Activated naive CD4-positive, alpha-beta T cell treated with anti-CD3 and anti-CD28 coated beads for 36 hours (primary cell): ENCODE results near the gene TMSB15C. TPM values are rescaled to one million over a fixed set of nuclear protein-coding genes. Genes with fewer than 3 reads are reported as not detected.
"Not testable (repeated sequence)": the region's sequence is repeated elsewhere in the genome, so short reads cannot be mapped to it uniquely, and the experiment has no call there.

ENCODE experiments used
- CTCF ChIA-PET: fragments of 350-600 bp; sonication (Branson Sonifier 250); formaldehyde crosslinking; loops from one replicate; lab custom pipeline; 2021; ENCODE audit warnings: antibody characterized with exemption; lab: Charles Lee
- DNase-seq: peaks from one replicate; pipeline ENCODE4 v3.0.0-alpha.2; 2020
- H3K27ac Mint-ChIP-seq: one replicate; pipeline ENCODE4 v1.8.0; 2021; ENCODE audit warnings: mild to moderate bottlenecking, mixed read lengths
- H3K27me3 Mint-ChIP-seq: one replicate; pipeline ENCODE4 v1.8.0; 2021; ENCODE audit warnings: low read depth, mixed read lengths
- H3K36me3 Mint-ChIP-seq: one replicate; pipeline ENCODE4 v1.8.0; 2021; ENCODE audit warnings: low read depth, mixed read lengths
- H3K4me1 Mint-ChIP-seq: one replicate; pipeline ENCODE4 v1.8.0; 2021; ENCODE audit warnings: low read depth, mixed read lengths
- H3K4me3 Mint-ChIP-seq: one replicate; pipeline ENCODE4 v1.8.0; 2021; ENCODE audit warnings: mild to moderate bottlenecking, moderate library complexity, mixed read lengths
- H3K9me3 Mint-ChIP-seq: one replicate; pipeline ENCODE4 v1.8.0; 2021; ENCODE audit warnings: mixed read lengths
- intact Hi-C: fragments of 100-400 bp; cut with micrococcal nuclease; formaldehyde crosslinking; loops from one replicate; pipeline ENCODE4 v1.15.1; 2023
- total RNA-seq, 2 experiments: library from RNA; stranded (reverse); gene quantifications; one replicate each; pipeline ENCODE4 v1.2.3, GENCODE V29; 2021

Gene TMSB15C
- total RNA-seq = 1 to 10 TPM; 2.1 TPM

DNA sequence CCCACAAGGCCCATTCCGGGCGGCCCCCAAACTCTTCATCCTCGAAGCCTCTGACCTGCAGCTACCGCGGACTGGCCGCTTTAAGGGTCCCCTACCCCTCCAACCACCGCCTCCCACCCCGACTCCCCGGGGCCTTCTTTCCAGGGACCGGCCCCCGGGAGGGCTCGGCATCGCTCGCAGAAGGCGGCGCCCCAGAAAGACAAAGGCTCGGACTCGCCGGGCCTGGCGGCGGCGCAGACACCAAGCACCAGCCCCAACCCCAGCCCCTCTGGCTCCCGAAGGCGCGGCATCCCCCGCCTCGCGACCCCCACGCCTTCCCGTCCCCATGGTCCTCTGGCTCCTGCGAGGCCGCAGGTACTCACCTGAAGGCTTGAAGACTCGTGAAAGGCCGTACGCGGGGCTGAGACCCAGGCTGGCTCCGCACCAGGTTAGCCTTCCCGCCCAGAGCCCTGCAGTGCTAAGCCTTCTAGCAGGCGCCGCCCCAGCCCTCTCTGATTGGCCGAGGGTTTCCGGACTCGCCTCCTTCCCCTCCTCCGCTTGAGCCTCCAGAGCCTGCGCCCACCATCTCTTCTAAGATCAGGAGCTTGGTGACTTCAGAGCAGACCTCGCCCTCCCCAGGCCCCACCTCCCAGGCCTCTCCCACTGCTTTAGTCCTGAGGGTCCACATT, at the start of gene TMSB15C:
Gene TMSB15C, minus strand, starts transcription at position 459 of the 668 bp plus-strand sequence.
- DNase-seq, intact Hi-C loops, H3K27ac Mint-ChIP-seq, H3K4me1 Mint-ChIP-seq, H3K9me3 Mint-ChIP-seq, H3K4me3 Mint-ChIP-seq, H3K27me3 Mint-ChIP-seq, CTCF ChIA-PET, H3K36me3 Mint-ChIP-seq: not testable (repeated sequence)

DNA sequence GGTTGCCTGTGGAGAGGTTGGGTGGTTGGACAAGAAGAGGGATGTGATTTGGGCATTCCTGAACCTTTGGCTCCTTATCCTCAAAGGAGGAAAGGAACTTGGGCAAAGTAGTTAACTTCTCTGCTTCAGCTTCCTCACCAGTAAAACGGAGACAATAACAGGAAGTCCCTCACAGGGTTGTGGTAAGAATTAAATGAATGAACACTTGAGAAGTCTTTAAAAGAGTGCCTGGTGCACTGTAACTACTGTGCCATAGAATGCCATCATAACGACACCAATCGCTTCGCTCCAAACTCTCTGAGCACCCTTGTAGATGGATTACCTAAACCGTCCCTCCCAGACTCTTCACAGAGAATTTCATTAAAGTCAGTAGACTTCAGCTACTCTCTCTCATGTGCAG, 46.8 kb upstream of the TMSB15C start:
- Mint-ChIP-seq H3K4me1 (peaks cover 34% of the 10 kb centered on the region), H3K9me3 (no peaks in the 10 kb centered on the region)
- CTCF ChIA-PET = interaction anchor here (0.5 to 1.4 kb wide), 6 partner anchors 13 to 1180 kb away, joined by 3 to 4 read pairs (median 3); no protein-coding TSS in a partner anchor

DNA sequence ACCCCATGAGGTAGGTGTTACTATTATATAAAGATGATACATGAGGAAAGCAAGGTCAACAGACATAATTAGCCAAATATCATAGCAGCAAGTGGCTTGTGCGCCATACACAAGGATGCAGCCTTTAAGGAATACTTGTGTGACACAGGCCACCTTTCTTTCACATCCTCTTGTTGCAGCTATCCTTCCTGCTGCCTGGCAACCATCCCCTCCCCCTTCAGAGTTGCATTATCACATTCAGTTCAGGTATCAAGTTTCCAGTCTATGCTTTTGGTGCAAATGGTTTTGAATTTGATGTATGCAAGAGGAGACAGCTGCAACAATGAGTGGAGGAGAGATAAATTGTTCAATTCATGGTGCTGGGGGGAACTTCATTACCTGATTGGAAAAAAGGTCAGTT, 42.7 kb upstream of the TMSB15C start:
- Mint-ChIP-seq H3K36me3 (no peaks in the 10 kb centered on the region), H3K27ac (no peak overlapping the region), H3K4me3 (no peak overlapping the region), H3K4me1 (peaks cover 37% of the 10 kb centered on the region), H3K27me3 (no peaks in the 10 kb centered on the region), H3K9me3 (no peaks in the 10 kb centered on the region)
- CTCF ChIA-PET = interaction anchor here (0.7 kb wide), 1 partner anchor 40 kb away, joined by 4 read pairs; no protein-coding TSS in a partner anchor
- DNase-seq = peak; percentile 31
- intact Hi-C loops = loop anchor here (5.0 kb wide), 1 partner anchor 281 kb away; no protein-coding TSS in a partner anchor

More for the DNA sequence above, 46.8 kb upstream of the TMSB15C start:
- DNase-seq = no peak
- Mint-ChIP-seq H3K36me3 (no peaks in the 10 kb centered on the region), H3K27me3 (no peaks in the 10 kb centered on the region), H3K27ac (no peak overlapping the region), H3K4me3 (no peak overlapping the region)
- intact Hi-C loops = no loop called here

DNA sequence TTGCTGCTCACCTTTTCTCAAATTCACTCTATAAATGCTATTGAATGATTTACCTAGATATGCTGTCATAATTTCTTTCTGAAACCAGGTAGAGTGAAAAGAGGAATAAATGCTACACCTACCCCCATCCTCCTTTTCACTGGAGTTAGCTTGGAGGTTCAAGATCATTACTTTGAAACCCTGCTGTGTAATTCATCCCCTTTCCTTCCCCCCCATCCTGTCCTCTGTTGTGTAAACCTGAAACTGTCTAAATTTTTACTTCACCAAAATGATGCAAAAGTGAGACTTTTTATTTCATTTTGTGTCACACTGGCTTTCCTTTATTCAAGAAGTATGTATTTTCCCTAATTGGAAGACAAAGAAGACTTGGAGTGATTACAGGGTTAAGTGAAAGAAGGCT, 41.7 kb upstream of the TMSB15C start:
- peaks cover 35% of the 10 kb centered on the region for H3K4me1 Mint-ChIP-seq

DNA sequence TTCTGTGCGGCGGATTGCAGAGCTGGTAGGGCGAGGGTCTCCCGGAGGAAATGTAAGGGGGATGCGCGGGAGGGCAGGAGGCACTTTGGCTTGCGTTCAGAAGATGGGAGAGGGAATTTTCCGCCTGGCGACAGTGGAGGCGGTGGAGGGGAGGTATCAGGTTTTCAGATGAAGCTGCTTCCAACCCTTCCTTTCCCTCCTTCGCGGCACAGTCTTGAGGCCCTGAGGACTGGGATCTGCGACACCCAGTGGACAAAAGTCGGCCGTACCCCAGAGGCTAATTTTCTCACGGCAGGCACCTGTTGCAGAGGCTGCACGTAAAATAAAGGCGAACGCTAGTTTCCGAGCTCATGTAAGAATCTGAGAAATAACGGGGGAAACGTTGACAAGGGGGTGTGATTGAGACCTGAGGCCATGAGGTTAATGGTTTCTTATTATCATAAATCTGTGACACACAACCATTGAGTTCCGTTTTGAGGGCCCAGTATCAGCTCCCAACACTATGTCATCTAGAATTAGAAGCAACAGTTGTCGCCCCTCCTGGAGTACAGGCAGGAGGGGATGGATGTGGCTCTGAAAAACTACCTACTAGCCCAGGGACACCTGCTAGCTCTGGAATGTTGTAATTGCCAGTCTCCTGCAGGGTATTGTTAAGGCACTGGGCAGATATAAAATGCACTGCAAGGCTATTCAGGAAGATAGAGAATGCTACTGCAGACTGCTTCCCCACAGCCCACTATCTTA, 37.4 kb upstream of the TMSB15C start:
- Mint-ChIP-seq H3K27ac (no peak overlapping the region), H3K9me3 (no peaks in the 10 kb centered on the region), H3K4me1 (peaks cover 33% of the 10 kb centered on the region), H3K36me3 (no peaks in the 10 kb centered on the region), H3K27me3 (no peaks in the 10 kb centered on the region), H3K4me3 (peak overlapping the region; percentile 74)
- intact Hi-C loops = loop anchor here (1.0 to 5.0 kb wide), 6 partner anchors 15 to 427 kb away; partner anchors contain the start of genes MORF4L2 and SLC25A53
- CTCF ChIA-PET = interaction anchor here (0.6 to 3.3 kb wide), 6 partner anchors 13 to 57 kb away, joined by 4 to 18 read pairs (median 4); no protein-coding TSS in a partner anchor
- DNase-seq = peak; percentile 62

More for the DNA sequence above, 41.7 kb upstream of the TMSB15C start:
- DNase-seq = no peak
- Mint-ChIP-seq H3K27me3 (no peaks in the 10 kb centered on the region), H3K27ac (no peak overlapping the region), H3K9me3 (no peaks in the 10 kb centered on the region), H3K4me3 (no peak overlapping the region), H3K36me3 (no peaks in the 10 kb centered on the region)
- CTCF ChIA-PET = no interaction called here
- intact Hi-C loops = loop anchor here (5.0 kb wide), 1 partner anchor 280 kb away; no protein-coding TSS in a partner anchor

DNA sequence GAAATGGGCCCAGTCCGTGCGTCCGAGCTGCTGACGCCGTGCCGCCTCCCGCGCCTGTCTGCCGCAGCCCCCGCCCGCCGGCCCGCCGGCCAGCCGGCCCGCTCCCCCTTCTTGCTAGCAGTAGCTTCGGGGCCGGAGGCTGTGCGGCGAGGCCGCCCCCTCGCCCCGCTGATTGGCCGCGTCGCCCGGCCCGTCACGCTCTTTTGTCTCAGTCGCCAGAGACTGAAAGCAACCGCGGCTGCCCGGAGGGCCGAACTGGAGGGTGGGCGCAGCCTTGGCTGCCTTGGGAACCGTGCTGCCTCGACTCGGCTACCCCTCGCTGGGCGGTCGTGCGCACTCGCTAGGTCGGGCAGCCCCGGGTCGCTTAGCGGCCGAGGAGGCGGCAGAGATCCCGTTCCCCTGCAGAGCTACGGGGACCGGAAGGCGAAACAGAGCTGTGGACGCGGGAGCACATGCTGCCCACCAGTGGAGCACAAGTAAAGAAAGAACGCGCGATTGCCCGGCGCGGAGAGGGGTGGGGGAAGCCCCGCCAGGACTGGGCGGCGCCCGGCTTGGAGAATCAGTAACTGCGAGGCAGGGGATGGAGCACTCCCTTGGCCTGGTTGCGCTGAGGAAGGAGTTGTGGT, 36.4 kb upstream of the TMSB15C start, which contains the start of gene ZCCHC18:
Gene ZCCHC18, plus strand, starts transcription at position 198 of the 626 bp plus-strand sequence. CDS start 1,589 bp downstream, outside the sequence.
- CTCF ChIA-PET = interaction anchor here (1.1 to 3.3 kb wide), 4 partner anchors 13 to 26 kb away, joined by 4 to 18 read pairs (median 8); no protein-coding TSS in a partner anchor
- peaks cover 24% of the 10 kb centered on the region for H3K4me1 Mint-ChIP-seq
- peak; percentile 33 for DNase-seq
- no peaks in the 10 kb centered on the region for H3K27me3 Mint-ChIP-seq
- intact Hi-C loops = loop anchor here (2.0 to 5.0 kb wide), 4 partner anchors 44 to 426 kb away; partner anchors contain the start of genes MORF4L2 and SLC25A53
- H3K9me3 Mint-ChIP-seq = no peaks in the 10 kb centered on the region
- no peaks in the 10 kb centered on the region for H3K36me3 Mint-ChIP-seq
- H3K4me3 Mint-ChIP-seq = peak within 1 kb of the TSS; percentile 74
- H3K27ac Mint-ChIP-seq = no peak within 1 kb of the TSS

DNA sequence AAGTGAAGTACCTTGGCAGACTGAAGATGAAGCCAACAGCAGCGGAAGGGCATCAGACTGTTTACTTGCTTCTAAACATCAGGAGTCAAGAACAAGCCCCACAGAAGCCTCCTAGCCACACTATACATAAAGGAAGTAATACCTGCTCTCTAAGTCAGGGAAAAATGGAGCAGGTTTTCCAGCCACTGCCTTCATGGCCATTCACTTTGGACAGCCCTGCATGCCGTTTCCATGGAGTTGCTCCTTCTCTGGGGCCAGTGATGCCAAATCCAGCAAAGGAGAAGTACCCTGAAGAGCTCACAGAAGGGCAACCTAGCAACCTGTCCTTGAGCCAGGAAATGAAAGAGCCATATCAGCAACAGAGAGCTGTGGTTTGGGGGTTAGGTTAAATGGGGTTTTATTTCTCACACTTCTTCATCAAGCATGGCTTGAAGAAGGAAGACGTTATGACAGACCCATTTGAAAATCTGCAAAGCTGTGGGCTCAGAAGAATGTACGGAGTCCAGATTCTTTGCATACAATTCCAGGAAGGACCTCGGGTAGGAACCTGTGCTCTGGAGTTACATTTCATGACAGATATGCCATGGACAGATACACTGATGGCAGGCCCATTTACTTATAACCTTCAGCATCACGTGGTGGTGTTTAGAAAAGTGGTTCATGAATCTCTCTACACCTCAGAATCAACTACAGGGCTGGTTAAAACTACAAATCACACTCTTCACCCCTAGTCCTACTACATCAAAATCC, 34.6 kb upstream of the TMSB15C start:
- CTCF ChIA-PET, DNase-seq, H3K27me3 Mint-ChIP-seq, H3K4me3 Mint-ChIP-seq, H3K9me3 Mint-ChIP-seq, H3K36me3 Mint-ChIP-seq, H3K27ac Mint-ChIP-seq: not testable (repeated sequence)
- intact Hi-C loops = loop anchor here (5.0 kb wide), 2 partner anchors 193 to 263 kb away; no protein-coding TSS in a partner anchor
- H3K4me1 Mint-ChIP-seq = peaks cover 21% of the 10 kb centered on the region

DNA sequence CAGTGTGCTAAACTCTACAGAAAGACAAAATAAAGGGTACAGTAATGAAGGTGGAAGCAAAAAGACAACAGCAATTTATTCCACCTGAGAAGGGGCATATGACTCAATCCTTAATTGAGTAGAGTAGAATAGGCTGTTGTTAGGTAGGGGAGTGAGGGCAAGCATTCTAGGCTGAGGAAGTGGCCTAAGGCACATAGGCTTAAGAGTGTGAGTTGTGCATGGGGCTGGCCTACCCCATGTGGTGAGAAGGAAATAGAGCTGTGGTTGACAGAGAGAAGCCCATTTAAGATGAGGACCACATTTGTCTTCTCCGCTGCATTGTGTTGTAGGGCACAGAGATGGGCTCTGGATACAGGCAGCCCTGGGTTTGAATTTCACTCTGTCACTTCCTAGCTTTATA, 32.9 kb upstream of the TMSB15C start:
- CTCF ChIA-PET = interaction anchor here (1.1 to 1.8 kb wide), 3 partner anchors 10 to 264 kb away, joined by 3 read pairs; no protein-coding TSS in a partner anchor
- H3K4me3 Mint-ChIP-seq = no peak overlapping the region
- H3K27ac Mint-ChIP-seq = no peak overlapping the region
- no peaks in the 10 kb centered on the region for H3K9me3 Mint-ChIP-seq
- no peaks in the 10 kb centered on the region for H3K36me3 Mint-ChIP-seq
- DNase-seq = no peak
- H3K4me1 Mint-ChIP-seq = peaks cover 21% of the 10 kb centered on the region
- no peaks in the 10 kb centered on the region for H3K27me3 Mint-ChIP-seq
- intact Hi-C loops = no loop called here

DNA sequence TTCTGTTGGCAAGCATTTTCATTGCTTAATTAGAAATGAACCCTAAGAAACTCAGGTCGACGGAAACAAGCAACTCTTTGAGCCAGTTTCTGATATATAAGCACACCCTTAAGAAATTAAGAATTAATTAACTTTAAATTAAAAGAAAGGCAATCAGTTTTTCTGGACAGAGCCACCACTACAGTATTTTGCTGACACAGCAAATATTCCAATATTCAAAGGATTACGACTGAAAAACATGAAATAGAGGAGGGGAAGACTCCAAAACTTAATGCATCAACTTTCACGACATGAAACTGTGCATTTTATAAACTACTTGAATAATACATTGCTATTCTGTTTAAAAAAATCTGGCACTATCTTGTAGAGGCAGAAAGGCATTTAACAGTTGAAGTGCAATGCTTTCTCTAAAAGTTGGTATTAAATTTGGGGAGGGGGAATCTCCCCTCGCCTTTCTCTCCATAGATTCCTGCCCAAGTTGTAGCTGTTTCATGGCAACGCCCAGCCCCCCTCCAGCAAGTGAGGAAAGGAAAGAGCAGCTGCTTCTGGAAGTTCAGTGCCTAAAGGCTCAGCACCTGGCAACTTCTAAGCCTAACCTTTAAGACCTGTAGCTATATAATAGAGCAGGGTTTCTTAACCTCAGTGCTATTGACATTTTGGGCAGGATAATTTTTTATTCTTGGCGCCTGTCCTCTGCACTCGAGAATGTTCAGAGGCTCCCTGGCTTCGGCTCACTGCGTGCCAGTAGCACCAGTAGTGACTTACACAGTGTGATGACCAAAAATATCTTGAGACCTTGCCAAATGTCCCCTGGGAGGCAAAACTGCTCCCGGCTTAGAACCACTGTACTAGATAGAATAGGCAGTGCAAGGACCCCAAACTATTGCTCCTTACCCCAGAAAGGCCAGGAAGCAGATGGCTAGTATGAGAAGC, 29.6 kb upstream of the TMSB15C start:
- H3K4me1 Mint-ChIP-seq = peaks cover 5% of the 10 kb centered on the region
- no peaks in the 10 kb centered on the region for H3K9me3 Mint-ChIP-seq
- H3K4me3 Mint-ChIP-seq = no peak overlapping the region
- DNase-seq = no peak
- H3K36me3 Mint-ChIP-seq = no peaks in the 10 kb centered on the region
- no peak overlapping the region for H3K27ac Mint-ChIP-seq
- CTCF ChIA-PET = no interaction called here
- H3K27me3 Mint-ChIP-seq = no peaks in the 10 kb centered on the region
- intact Hi-C loops = no loop called here

DNA sequence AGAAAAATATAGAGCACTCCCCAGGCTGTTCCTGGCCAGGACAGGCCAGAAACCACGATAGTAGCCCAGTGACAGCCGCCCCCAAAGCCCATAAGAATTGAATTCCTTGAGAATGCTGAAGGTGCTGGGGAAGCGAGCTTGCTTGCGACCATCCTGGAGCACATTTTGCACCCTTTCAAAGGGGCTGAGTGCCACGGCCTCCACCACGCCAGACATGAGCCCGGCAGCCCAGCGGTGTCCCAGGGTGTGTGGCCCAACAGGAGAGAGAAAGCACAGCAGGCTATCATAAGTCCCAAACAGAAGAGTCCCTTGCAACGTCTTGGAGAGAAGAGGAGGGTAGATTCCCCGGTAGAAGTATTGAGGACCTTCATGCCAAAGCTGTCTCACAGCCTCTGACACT, 28.6 kb upstream of the TMSB15C start:
- intact Hi-C loops = no loop called here
- Mint-ChIP-seq H3K27me3 (no peaks in the 10 kb centered on the region), H3K4me3 (no peak overlapping the region), H3K36me3 (no peaks in the 10 kb centered on the region), H3K27ac (no peak overlapping the region), H3K4me1 (no peaks in the 10 kb centered on the region), H3K9me3 (no peaks in the 10 kb centered on the region)
- no peak for DNase-seq
- CTCF ChIA-PET = no interaction called here
